Colonic mucosa (tissue), 4 donors: ENCODE data around the gene PIK3R6. TPM values are rescaled to one million over a fixed set of nuclear protein-coding genes. Genes with fewer than 3 reads are reported as not detected.

Source experiments
- DNase-seq: peaks from one replicate; pipeline ENCODE4 v3.0.0-alpha.2; 2020
- H3K27ac ChIP-seq: fragments of 200-600 bp; one replicate; pipeline ENCODE4 v1.8.0; 2021
- H3K27me3 ChIP-seq: fragments of 200-600 bp; one replicate; pipeline ENCODE4 v1.8.0; 2021
- H3K36me3 ChIP-seq: fragments of 200-600 bp; one replicate; pipeline ENCODE4 v1.8.0; 2021
- H3K4me1 ChIP-seq: fragments of 200-600 bp; one replicate; pipeline ENCODE4 v1.8.0; 2021; ENCODE audit warnings: mild to moderate bottlenecking
- H3K4me3 ChIP-seq: fragments of 200-600 bp; one replicate; pipeline ENCODE4 v1.8.0; 2021
- H3K9ac ChIP-seq, 2 donors: one replicate each; pipeline ENCODE4 v1.7.0; 2013; ENCODE audit warnings: control low read depth in 2 of 2, low read depth in 2 of 2, low read length in 2 of 2
- H3K9me3 ChIP-seq: fragments of 200-600 bp; one replicate; pipeline ENCODE4 v1.8.0; 2021
- CTCF ChIP-seq: fragments of 200-600 bp; IDR thresholded peaks from one replicate; pipeline ENCODE4 v1.8.0; 2022; ENCODE audit warnings: antibody characterized with exemption, mild to moderate bottlenecking
- intact Hi-C: fragments of 100-400 bp; cut with DNase I; formaldehyde crosslinking; loops from one replicate; pipeline ENCODE4 v1.14.1; 2022
- total RNA-seq, 2 donors: library from RNA; stranded (reverse); fragmentation: NEBNext Ultra II Directional in 1 of 2; extraction: Animal tissue kit (Norgen Biotek cat#: 25700) in 1 of 2; gene quantifications; one replicate each; pipeline ENCODE4 v1.2.1, GENCODE V29; 2021
- donor health status: healthy.
- donor health status: DM: no; HTN: no; CAD: no.
- donor health status: DM: no; HTN: no; CAD: no.

The PIK3R6 gene
- total RNA-seq, 2 donors from 2014 or later, result 0.61 to 0.96 TPM

- no peaks in the 10 kb centered on the region for H3K9me3 ChIP-seq
- H3K27me3 ChIP-seq, result no peaks in the 10 kb centered on the region
- H3K27ac ChIP-seq, result no peak overlapping the region
- H3K4me3 ChIP-seq, result no peak overlapping the region
- no peak for TF ChIP-seq CTCF
- H3K36me3 ChIP-seq, result no peaks in the 10 kb centered on the region
- H3K4me1 ChIP-seq, result no peaks in the 10 kb centered on the region
- intact Hi-C loops, result loop anchor here (5.0 to 10.0 kb wide), 2 partner anchors 91 to 479 kb away; no protein-coding TSS in a partner anchor
- no peak overlapping the region for H3K9ac ChIP-seq
- DNase-seq, result no peak
These were observed 26.2 kb upstream of the PIK3R6 start for GRCh38 chr17:8893621-8894201.

GRCh38 chr17:8893059-8893458 lies 25.6 kb upstream of the PIK3R6 start:
- no peak overlapping the region for H3K4me3 ChIP-seq
- TF ChIP-seq CTCF, result no peak
- no peak overlapping the region for H3K27ac ChIP-seq
- intact Hi-C loops, result loop anchor here (5.0 to 10.0 kb wide), 2 partner anchors 91 to 478 kb away; no protein-coding TSS in a partner anchor
- H3K27me3 ChIP-seq, result no peaks in the 10 kb centered on the region
- no peaks in the 10 kb centered on the region for H3K36me3 ChIP-seq
- no peak for DNase-seq
- H3K9me3 ChIP-seq, result no peaks in the 10 kb centered on the region
- H3K4me1 ChIP-seq, result no peaks in the 10 kb centered on the region
- H3K9ac ChIP-seq, result no peak overlapping the region

GRCh38 chr17:8892338-8892690 lies 24.8 kb upstream of the PIK3R6 start:
- Histone ChIP-seq H3K36me3 (no peaks in the 10 kb centered on the region), H3K27ac (no peak overlapping the region), H3K27me3 (no peaks in the 10 kb centered on the region), H3K4me3 (no peak overlapping the region), H3K9me3 (no peaks in the 10 kb centered on the region), H3K4me1 (no peaks in the 10 kb centered on the region), H3K9ac (no peak overlapping the region)
- TF ChIP-seq CTCF, result no peak
- intact Hi-C loops, result loop anchor here (5.0 to 10.0 kb wide), 2 partner anchors 90 to 478 kb away; no protein-coding TSS in a partner anchor
- DNase-seq, result no peak

- no peaks in the 10 kb centered on the region for H3K4me1 ChIP-seq
- DNase-seq, result no peak
- no peak overlapping the region for H3K27ac ChIP-seq
- no peaks in the 10 kb centered on the region for H3K9me3 ChIP-seq
- H3K9ac ChIP-seq, result no peak overlapping the region
- no peaks in the 10 kb centered on the region for H3K27me3 ChIP-seq
- H3K4me3 ChIP-seq, result no peak overlapping the region
- TF ChIP-seq CTCF, result no peak
- no peaks in the 10 kb centered on the region for H3K36me3 ChIP-seq
- intact Hi-C loops, result loop anchor here (5.0 to 10.0 kb wide), 2 partner anchors 88 to 476 kb away; no protein-coding TSS in a partner anchor
These were observed 23.2 kb upstream of the PIK3R6 start for GRCh38 chr17:8890671-8891070.

GRCh38 chr17:8889458-8890210 lies 22.2 kb upstream of the PIK3R6 start:
- Histone ChIP-seq H3K9me3 (no peaks in the 10 kb centered on the region), H3K9ac (no peak overlapping the region), H3K4me3 (no peak overlapping the region), H3K27ac (no peak overlapping the region), H3K36me3 (no peaks in the 10 kb centered on the region), H3K4me1 (no peaks in the 10 kb centered on the region), H3K27me3 (no peaks in the 10 kb centered on the region)
- TF ChIP-seq CTCF, result no peak
- intact Hi-C loops, result loop anchor here (5.0 to 10.0 kb wide), 2 partner anchors 87 to 475 kb away; no protein-coding TSS in a partner anchor
- DNase-seq, result no peak
